Measurements from ENCODE around the gene ANLN. TPM values are rescaled to one million over a fixed set of nuclear protein-coding genes. Genes with fewer than 3 reads are reported as not detected.

The ANLN gene
- total and polyA plus RNA-seq, 2 donors (not counting 3 experiments of a cell fraction or from before 2014, with no cell fraction given), result 28.5 to 119 TPM

DNA sequence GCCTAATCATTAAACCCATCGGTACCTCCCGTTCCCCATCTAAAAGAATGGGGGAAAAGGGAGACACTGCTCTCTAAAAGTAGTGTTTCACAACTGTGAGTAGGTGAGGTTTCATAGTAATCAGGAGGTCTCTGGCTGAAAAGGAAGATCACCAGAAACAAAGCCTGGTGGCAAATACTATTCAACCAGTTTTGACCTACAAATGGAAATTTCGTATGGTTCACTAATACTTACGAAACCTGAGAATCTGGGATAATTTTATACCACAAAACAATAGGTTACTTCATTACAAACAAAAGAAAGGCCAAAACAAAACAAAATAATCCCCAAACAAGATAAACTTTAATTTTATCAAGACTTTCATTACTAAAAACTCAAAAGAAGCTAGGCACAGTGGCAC lies 28.4 kb upstream of the ANLN start:
- dilution Hi-C loops (cut with MboI; ENCODE audit: extremely low pct_ligation_motif_present, low sequenced_read_pairs) (no loop called here), intact Hi-C loops (cut with micrococcal nuclease) (no loop called here)
- ChIA-PET POLR2A (no interaction called here), CTCF (no interaction called here)
- Histone ChIP-seq H3K4me3 (replicated peaks in 1 of 3; ENCODE audit: insufficient read depth in 1 of 3, low read depth in 1 of 3, low read length in 3 of 3) (no peak overlapping the region), H3K9me3 (replicated peaks; ENCODE audit: control insufficient read depth, insufficient read depth, low read length) (no peaks in the 10 kb centered on the region), H3K36me3 (ENCODE audit: control insufficient read depth in 2 of 2, extremely low read depth in 1 of 2, insufficient read depth in 2 of 2, low read length in 2 of 2) (no peaks in the 10 kb centered on the region), H4K20me1 (replicated peaks; ENCODE audit: control insufficient read depth, extremely low read depth, insufficient read depth, low read length) (no peaks in the 10 kb centered on the region), H3K27ac (ENCODE audit: insufficient read depth, low read depth, low read length) (no peak overlapping the region), H3K9me1 (replicated peaks; ENCODE audit: control insufficient read depth, extremely low read depth, insufficient read depth, low read length) (no peaks in the 10 kb centered on the region), H3K9ac (replicated peaks; ENCODE audit: extremely low read depth, insufficient read depth, low read length) (no peak overlapping the region), H3K4me2 (ENCODE audit: insufficient read depth, low read length) (no peak overlapping the region), H3K4me1 (ENCODE audit: control insufficient read depth, extremely low read depth, insufficient read depth, low read length) (no peaks in the 10 kb centered on the region), H2AFZ (ENCODE audit: low read depth, low read length) (no peak overlapping the region), H3K27me3 (ENCODE audit: control insufficient read depth in 2 of 2, insufficient read depth in 2 of 2, low read length in 2 of 2) (peaks cover 2 to 3% of the 10 kb centered on the region in 2 experiments), H3K79me2 (ENCODE audit: control insufficient read depth, insufficient read depth, low read length) (no peaks in the 10 kb centered on the region)
- no peak for TF ChIP-seq MYC (IDR thresholded peaks at IDR 0.05; ENCODE audit: low read depth, low read length)
- no peak for TF ChIP-seq FOS (IDR thresholded peaks at IDR 0.05; ENCODE audit: borderline replicate concordance, insufficient read depth, low read length)
- no peak for TF ChIP-seq JUN (IDR thresholded peaks at IDR 0.05; ENCODE audit: borderline replicate concordance, insufficient read depth, insufficient read length, low read depth)
- no peak for TF ChIP-seq POLR2A (IDR thresholded peaks at IDR 0.05; ENCODE audit: low read depth, low read length)
- TF ChIP-seq POLR2AphosphoS5 (IDR thresholded peaks at IDR 0.05; ENCODE audit: insufficient read depth, low read depth, low read length), result no peak
- TF ChIP-seq, protein P1, sequence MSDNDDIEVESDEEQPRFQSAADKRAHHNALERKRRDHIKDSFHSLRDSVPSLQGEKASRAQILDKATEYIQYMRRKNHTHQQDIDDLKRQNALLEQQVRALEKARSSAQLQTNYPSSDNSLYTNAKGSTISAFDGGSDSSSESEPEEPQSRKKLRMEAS (IDR thresholded peaks at IDR 0.05; ENCODE audit: insufficient read depth, insufficient read length), result no peak
- no peak for TF ChIP-seq EZH2 (IDR thresholded peaks at IDR 0.05; ENCODE audit: borderline replicate concordance, low read depth, low read length, severe bottlenecking)
- no peak for TF ChIP-seq GATA2 (IDR thresholded peaks at IDR 0.05; ENCODE audit: insufficient read depth, insufficient read length, low read depth, low read length)
- TF ChIP-seq, protein P2, sequence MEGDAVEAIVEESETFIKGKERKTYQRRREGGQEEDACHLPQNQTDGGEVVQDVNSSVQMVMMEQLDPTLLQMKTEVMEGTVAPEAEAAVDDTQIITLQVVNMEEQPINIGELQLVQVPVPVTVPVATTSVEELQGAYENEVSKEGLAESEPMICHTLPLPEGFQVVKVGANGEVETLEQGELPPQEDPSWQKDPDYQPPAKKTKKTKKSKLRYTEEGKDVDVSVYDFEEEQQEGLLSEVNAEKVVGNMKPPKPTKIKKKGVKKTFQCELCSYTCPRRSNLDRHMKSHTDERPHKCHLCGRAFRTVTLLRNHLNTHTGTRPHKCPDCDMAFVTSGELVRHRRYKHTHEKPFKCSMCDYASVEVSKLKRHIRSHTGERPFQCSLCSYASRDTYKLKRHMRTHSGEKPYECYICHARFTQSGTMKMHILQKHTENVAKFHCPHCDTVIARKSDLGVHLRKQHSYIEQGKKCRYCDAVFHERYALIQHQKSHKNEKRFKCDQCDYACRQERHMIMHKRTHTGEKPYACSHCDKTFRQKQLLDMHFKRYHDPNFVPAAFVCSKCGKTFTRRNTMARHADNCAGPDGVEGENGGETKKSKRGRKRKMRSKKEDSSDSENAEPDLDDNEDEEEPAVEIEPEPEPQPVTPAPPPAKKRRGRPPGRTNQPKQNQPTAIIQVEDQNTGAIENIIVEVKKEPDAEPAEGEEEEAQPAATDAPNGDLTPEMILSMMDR (IDR thresholded peaks at IDR 0.05; ENCODE audit: extremely low read depth in 1 of 2, insufficient read depth in 1 of 2, low read depth in 1 of 2, low read length in 2 of 2), result no peak
- DNase-seq (ENCODE audit: low read depth, low spot score), result no peak
- no TSS peak for BruUV-seq (replicated peaks)
- no peak for FAIRE-seq

Data from endothelial cell of umbilical vein (primary cell).